PC-9 (cell line): ENCODE measurements around the gene LYRM1. TPM values are rescaled to one million over a fixed set of nuclear protein-coding genes. Genes with fewer than 3 reads are reported as not detected.

Source experiments
- BruUV-seq: library from RNA; stranded (reverse); fragments of 400-500 nt; replicated peaks from 2 replicates; lab custom pipeline; 2021; lab: Mats Ljungman, UMichigan
- CTCF ChIA-PET: fragments of 300-600 bp; sonication (Branson Sonifier 250); formaldehyde crosslinking; loops from one replicate; lab custom pipeline; 2022; ENCODE audit warnings: antibody characterized with exemption; lab: Charles Lee
- POLR2A ChIA-PET: fragments of 300-600 bp; sonication (Branson Sonifier 250); formaldehyde crosslinking; loops from one replicate; lab custom pipeline; 2022; ENCODE audit warnings: antibody characterized with exemption; ENCODE audit not compliant: unreplicated experiment; lab: Charles Lee
- DNase-seq, 2 experiments: peaks; one replicate each; pipeline versions ENCODE4 v3.0.0 to v3.0.0-alpha.2; 2015 to 2022; ENCODE audit warnings: mixed read lengths in 1 of 2
- H2AFZ ChIP-seq: fragments of 200-600 bp; sonication (generic); 2 replicates; pipeline ENCODE4 v1.8.1; 2017; ENCODE audit warnings: antibody characterized with exemption
- H3F3A ChIP-seq: fragments of 200-600 bp; sonication (generic); 2 replicates; pipeline ENCODE4 v1.8.1; 2017; ENCODE audit warnings: antibody characterized with exemption, mild to moderate bottlenecking, low read depth; ENCODE audit not compliant: insufficient read depth
- H3K27ac ChIP-seq: fragments of 200-600 bp; sonication (generic); 2 replicates; pipeline ENCODE4 v1.6.1; 2016; ENCODE audit warnings: mixed run types
- H3K27me3 ChIP-seq: fragments of 200-600 bp; sonication (generic); 2 replicates; pipeline ENCODE4 v1.6.1; 2016; ENCODE audit warnings: low read depth, mixed run types; ENCODE audit not compliant: insufficient read depth
- H3K36me3 ChIP-seq: fragments of 200-600 bp; sonication (generic); 2 replicates; pipeline ENCODE4 v1.6.1; 2016; ENCODE audit warnings: low read depth, mixed run types
- H3K4me1 ChIP-seq: fragments of 200-600 bp; sonication (generic); replicated peaks from 2 replicates; pipeline ENCODE4 v1.6.1; 2016; ENCODE audit warnings: mixed run types; ENCODE audit not compliant: insufficient read depth
- H3K4me2 ChIP-seq: fragments of 200-600 bp; sonication (generic); 2 replicates; pipeline ENCODE4 v1.6.1; 2017; ENCODE audit warnings: mixed run types
- H3K4me3 ChIP-seq: fragments of 200-600 bp; sonication (generic); 2 replicates; pipeline ENCODE4 v1.6.1; 2016; ENCODE audit warnings: mixed run types
- H3K79me2 ChIP-seq: fragments of 200-600 bp; sonication (generic); 2 replicates; pipeline ENCODE4 v1.6.1; 2017; ENCODE audit warnings: low read depth, mixed run types
- H3K9me2 ChIP-seq: fragments of 200-600 bp; sonication (generic); 2 replicates; pipeline ENCODE4 v1.8.1; 2017; ENCODE audit warnings: mild to moderate bottlenecking; ENCODE audit not compliant: insufficient read depth
- H3K9me3 ChIP-seq: fragments of 200-600 bp; sonication (generic); 2 replicates; pipeline ENCODE4 v1.8.1; 2016; ENCODE audit warnings: low read depth; ENCODE audit not compliant: insufficient read depth
- H4K20me1 ChIP-seq: fragments of 200-600 bp; sonication (generic); 2 replicates; pipeline ENCODE4 v1.8.1; 2017; ENCODE audit not compliant: insufficient read depth
- CTCF ChIP-seq: fragments of 200-600 bp; sonication (generic); conservative IDR thresholded peaks from 2 replicates; pipeline ENCODE4 v1.6.1; 2017; ENCODE audit warnings: mixed run types, antibody characterized with exemption, mild to moderate bottlenecking, moderate library complexity
- EZH2 ChIP-seq: fragments of 200-600 bp; sonication (generic); IDR thresholded peaks from 2 replicates; pipeline ENCODE4 v1.8.0; 2017; ENCODE audit warnings: antibody characterized with exemption, low read depth
- intact Hi-C: fragments of 100-400 bp; cut with micrococcal nuclease; formaldehyde crosslinking; loops from one replicate; pipeline ENCODE4 v1.10.0; 2022; ENCODE audit not compliant: unreplicated experiment
- total RNA-seq: library from RNA; stranded (reverse); gene quantifications from 2 replicates; pipeline ENCODE4 v1.2.3, GENCODE V29; 2021

Gene LYRM1
- total RNA-seq, 1 experiment from 2014 or later, result 51.7 TPM

GRCh38 chr16:20937736-20938135, 37.2 kb downstream of the LYRM1 start:
- Histone ChIP-seq H3K27me3 (no peaks in the 10 kb centered on the region), H2AFZ (peak overlapping the region; percentile 46; the same call in 1 of the 2 replicates), H3K79me2 (no peaks in the 10 kb centered on the region), H3K27ac (peak overlapping the region; percentile 95), H4K20me1 (no peaks in the 10 kb centered on the region), H3K9me2 (no peaks in the 10 kb centered on the region), H3K9me3 (no peaks in the 10 kb centered on the region), H3K36me3 (no peaks in the 10 kb centered on the region), H3K4me3 (peak overlapping the region; percentile 22; the same call in 1 of the 2 replicates), H3K4me2 (peak overlapping the region; percentile 64), H3F3A (peaks cover 26% of the 10 kb centered on the region), H3K4me1 (peaks cover 31% of the 10 kb centered on the region)
- ChIA-PET POLR2A (interaction anchor here (0.6 to 0.7 kb wide), 6 partner anchors 24 to 222 kb away, joined by 3 to 14 read pairs (median 6); partner anchors contain the start of genes DCUN1D3 and LYRM1), CTCF (interaction anchor here (0.6 to 0.9 kb wide), 2 partner anchors 24 to 439 kb away, joined by 3 to 12 read pairs; no protein-coding TSS in a partner anchor)
- peak; percentile 54 to 93 for DNase-seq
- intact Hi-C loops, result loop anchor here (2.0 to 5.0 kb wide), 2 partner anchors 37 to 85 kb away; partner anchors contain the start of genes DCUN1D3 and LYRM1
- BruUV-seq, result no TSS peak
- no peak for TF ChIP-seq CTCF
- no peak for TF ChIP-seq EZH2

DNA sequence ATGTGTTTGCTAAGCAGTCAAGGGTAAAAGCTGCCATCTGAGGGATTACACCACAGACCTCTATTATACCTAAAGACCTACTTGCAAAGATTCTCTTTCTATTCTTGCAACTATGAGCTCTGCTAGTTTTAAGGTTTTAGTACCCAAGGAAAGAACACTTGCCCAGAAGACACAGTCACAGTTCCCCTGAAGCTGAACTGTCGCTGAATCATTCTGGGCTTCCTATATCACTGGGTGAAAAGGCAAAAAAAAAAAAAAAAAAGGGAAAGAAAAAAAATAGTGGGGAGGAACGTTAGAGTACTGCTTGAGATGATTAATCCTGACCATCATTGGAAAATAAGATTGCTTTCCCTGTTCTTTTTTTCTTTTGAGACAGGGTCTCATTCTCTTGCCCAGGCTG, 37.9 kb downstream of the LYRM1 start:
- no peaks in the 10 kb centered on the region for H3K9me3 ChIP-seq
- H3K4me1 ChIP-seq, result peaks cover 31% of the 10 kb centered on the region
- no peaks in the 10 kb centered on the region for H3K9me2 ChIP-seq
- H3K27me3 ChIP-seq, result no peaks in the 10 kb centered on the region
- H3K36me3 ChIP-seq, result no peaks in the 10 kb centered on the region
- TF ChIP-seq CTCF, result no peak
- TF ChIP-seq EZH2, result no peak
- ChIA-PET CTCF (interaction anchor here (0.9 kb wide), 1 partner anchor 25 kb away, joined by 12 read pairs; no protein-coding TSS in a partner anchor), POLR2A (interaction anchor here (0.6 kb wide), 4 partner anchors 25 to 221 kb away, joined by 3 to 7 read pairs (median 6); partner anchors contain the start of genes DCUN1D3 and LYRM1)
- no peaks in the 10 kb centered on the region for H3K79me2 ChIP-seq
- intact Hi-C loops, result loop anchor here (2.0 to 5.0 kb wide), 2 partner anchors 38 to 86 kb away; partner anchors contain the start of genes DCUN1D3 and LYRM1
- H3K27ac ChIP-seq, result peak overlapping the region; percentile 95
- peak overlapping the region; percentile 59; the same call in 1 of the 2 replicates for H2AFZ ChIP-seq
- peaks cover 26% of the 10 kb centered on the region for H3F3A ChIP-seq
- H4K20me1 ChIP-seq, result no peaks in the 10 kb centered on the region
- DNase-seq, result peak; percentile 38 to 87
- peak overlapping the region; percentile 64 for H3K4me2 ChIP-seq
- BruUV-seq, result no TSS peak
- H3K4me3 ChIP-seq, result peak overlapping the region; percentile 22; the same call in 1 of the 2 replicates

GRCh38 chr16:20939611-20940010, 39.0 kb downstream of the LYRM1 start:
- Histone ChIP-seq H3K9me2 (no peaks in the 10 kb centered on the region), H4K20me1 (no peaks in the 10 kb centered on the region), H3K4me2 (no peak overlapping the region), H3K27ac (0 out of 2 replicates have a peak overlapping the region, but pooled peaks have one; percentile 95), H3K4me3 (no peak overlapping the region), H3K4me1 (peaks cover 31% of the 10 kb centered on the region), H3K79me2 (no peaks in the 10 kb centered on the region), H3F3A (peaks cover 29% of the 10 kb centered on the region), H3K36me3 (no peaks in the 10 kb centered on the region), H3K9me3 (no peaks in the 10 kb centered on the region), H2AFZ (no peak overlapping the region), H3K27me3 (no peaks in the 10 kb centered on the region)
- intact Hi-C loops, result loop anchor here (2.0 to 5.0 kb wide), 2 partner anchors 39 to 87 kb away; partner anchors contain the start of genes DCUN1D3 and LYRM1
- TF ChIP-seq EZH2 (no peak), CTCF (no peak)
- DNase-seq, result no peak
- BruUV-seq, result no TSS peak
- CTCF ChIA-PET, result no interaction called here
- POLR2A ChIA-PET, result no interaction called here
